ENCODE results near the gene RAB1B.

DNA sequence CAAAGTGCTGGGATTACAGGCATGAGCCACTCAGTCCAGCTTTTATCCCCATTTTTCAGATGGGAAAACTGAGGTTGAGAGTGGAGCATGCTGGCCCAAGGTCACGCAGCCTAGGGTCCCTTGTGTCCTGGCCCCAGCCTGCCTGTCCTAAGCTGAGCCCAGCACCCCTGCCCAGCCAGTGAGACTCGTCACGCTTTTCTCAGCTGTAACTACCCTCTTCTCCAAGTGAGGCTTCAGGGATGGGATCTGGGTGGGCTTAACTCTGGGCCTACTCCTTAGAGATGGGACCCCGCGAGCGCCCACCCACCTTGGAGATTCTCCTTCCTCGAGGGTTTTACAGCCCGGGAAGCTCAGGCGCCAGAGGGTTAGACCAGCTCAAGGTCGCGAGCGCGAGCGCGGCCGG is 22.9 kb downstream of the RAB1B start:
- TF ChIP-seq, protein P1, sequence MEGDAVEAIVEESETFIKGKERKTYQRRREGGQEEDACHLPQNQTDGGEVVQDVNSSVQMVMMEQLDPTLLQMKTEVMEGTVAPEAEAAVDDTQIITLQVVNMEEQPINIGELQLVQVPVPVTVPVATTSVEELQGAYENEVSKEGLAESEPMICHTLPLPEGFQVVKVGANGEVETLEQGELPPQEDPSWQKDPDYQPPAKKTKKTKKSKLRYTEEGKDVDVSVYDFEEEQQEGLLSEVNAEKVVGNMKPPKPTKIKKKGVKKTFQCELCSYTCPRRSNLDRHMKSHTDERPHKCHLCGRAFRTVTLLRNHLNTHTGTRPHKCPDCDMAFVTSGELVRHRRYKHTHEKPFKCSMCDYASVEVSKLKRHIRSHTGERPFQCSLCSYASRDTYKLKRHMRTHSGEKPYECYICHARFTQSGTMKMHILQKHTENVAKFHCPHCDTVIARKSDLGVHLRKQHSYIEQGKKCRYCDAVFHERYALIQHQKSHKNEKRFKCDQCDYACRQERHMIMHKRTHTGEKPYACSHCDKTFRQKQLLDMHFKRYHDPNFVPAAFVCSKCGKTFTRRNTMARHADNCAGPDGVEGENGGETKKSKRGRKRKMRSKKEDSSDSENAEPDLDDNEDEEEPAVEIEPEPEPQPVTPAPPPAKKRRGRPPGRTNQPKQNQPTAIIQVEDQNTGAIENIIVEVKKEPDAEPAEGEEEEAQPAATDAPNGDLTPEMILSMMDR (IDR thresholded peaks at IDR 0.05) = no peak
- TF ChIP-seq POLR2A (IDR thresholded peaks at IDR 0.05) = no peak
